Measurements from ENCODE around the gene HNRNPUL1. TPM values are rescaled to one million over a fixed set of nuclear protein-coding genes. Genes with fewer than 3 reads are reported as not detected.

The HNRNPUL1 gene
- total and polyA plus RNA-seq, 9 of the 15 experiments (the other 6 are each of a cell fraction or from before 2014, with no cell fraction given): 7.3 to 211 (median 85.0) TPM

DNA sequence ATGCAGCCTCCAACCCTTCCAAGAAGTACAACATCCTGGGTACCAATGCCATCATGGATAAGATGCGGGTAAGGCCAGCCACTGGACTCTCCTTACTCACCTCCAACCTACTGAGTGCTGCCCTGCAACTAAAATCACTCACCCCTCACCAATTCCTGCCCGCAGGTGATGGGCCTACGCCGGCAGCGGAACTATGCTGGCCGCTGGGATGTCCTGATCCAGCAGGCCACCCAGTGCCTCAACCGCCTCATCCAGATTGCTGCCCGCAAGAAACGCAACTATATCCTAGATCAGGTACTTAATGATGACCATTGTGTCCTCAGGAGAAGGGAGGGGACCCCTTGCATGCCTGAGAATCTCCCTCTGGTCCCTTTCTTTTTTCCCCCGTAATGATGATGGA, 30.2 kb downstream of the HNRNPUL1 start (continued):
- TF ChIP-seq, protein P1, sequence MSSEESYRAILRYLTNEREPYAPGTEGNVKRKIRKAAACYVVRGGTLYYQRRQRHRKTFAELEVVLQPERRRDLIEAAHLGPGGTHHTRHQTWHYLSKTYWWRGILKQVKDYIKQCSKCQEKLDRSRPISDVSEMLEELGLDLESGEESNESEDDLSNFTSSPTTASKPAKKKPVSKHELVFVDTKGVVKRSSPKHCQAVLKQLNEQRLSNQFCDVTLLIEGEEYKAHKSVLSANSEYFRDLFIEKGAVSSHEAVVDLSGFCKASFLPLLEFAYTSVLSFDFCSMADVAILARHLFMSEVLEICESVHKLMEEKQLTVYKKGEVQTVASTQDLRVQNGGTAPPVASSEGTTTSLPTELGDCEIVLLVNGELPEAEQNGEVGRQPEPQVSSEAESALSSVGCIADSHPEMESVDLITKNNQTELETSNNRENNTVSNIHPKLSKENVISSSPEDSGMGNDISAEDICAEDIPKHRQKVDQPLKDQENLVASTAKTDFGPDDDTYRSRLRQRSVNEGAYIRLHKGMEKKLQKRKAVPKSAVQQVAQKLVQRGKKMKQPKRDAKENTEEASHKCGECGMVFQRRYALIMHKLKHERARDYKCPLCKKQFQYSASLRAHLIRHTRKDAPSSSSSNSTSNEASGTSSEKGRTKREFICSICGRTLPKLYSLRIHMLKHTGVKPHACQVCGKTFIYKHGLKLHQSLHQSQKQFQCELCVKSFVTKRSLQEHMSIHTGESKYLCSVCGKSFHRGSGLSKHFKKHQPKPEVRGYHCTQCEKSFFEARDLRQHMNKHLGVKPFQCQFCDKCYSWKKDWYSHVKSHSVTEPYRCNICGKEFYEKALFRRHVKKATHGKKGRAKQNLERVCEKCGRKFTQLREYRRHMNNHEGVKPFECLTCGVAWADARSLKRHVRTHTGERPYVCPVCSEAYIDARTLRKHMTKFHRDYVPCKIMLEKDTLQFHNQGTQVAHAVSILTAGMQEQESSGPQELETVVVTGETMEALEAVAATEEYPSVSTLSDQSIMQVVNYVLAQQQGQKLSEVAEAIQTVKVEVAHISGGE (CRISPR knock-in tag; IDR thresholded peaks at IDR 0.05): no peak
- no peak for TF ChIP-seq KDM1A (IDR thresholded peaks at IDR 0.05)
- no peak for TF ChIP-seq HNRNPLL (IDR thresholded peaks at IDR 0.05; ENCODE audit: low read depth, low read length, poor library complexity, severe bottlenecking)
- TF ChIP-seq, protein P2, sequence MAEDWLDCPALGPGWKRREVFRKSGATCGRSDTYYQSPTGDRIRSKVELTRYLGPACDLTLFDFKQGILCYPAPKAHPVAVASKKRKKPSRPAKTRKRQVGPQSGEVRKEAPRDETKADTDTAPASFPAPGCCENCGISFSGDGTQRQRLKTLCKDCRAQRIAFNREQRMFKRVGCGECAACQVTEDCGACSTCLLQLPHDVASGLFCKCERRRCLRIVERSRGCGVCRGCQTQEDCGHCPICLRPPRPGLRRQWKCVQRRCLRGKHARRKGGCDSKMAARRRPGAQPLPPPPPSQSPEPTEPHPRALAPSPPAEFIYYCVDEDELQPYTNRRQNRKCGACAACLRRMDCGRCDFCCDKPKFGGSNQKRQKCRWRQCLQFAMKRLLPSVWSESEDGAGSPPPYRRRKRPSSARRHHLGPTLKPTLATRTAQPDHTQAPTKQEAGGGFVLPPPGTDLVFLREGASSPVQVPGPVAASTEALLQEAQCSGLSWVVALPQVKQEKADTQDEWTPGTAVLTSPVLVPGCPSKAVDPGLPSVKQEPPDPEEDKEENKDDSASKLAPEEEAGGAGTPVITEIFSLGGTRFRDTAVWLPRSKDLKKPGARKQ (CRISPR knock-in tag; IDR thresholded peaks at IDR 0.05): no peak
- TF ChIP-seq, protein P3, sequence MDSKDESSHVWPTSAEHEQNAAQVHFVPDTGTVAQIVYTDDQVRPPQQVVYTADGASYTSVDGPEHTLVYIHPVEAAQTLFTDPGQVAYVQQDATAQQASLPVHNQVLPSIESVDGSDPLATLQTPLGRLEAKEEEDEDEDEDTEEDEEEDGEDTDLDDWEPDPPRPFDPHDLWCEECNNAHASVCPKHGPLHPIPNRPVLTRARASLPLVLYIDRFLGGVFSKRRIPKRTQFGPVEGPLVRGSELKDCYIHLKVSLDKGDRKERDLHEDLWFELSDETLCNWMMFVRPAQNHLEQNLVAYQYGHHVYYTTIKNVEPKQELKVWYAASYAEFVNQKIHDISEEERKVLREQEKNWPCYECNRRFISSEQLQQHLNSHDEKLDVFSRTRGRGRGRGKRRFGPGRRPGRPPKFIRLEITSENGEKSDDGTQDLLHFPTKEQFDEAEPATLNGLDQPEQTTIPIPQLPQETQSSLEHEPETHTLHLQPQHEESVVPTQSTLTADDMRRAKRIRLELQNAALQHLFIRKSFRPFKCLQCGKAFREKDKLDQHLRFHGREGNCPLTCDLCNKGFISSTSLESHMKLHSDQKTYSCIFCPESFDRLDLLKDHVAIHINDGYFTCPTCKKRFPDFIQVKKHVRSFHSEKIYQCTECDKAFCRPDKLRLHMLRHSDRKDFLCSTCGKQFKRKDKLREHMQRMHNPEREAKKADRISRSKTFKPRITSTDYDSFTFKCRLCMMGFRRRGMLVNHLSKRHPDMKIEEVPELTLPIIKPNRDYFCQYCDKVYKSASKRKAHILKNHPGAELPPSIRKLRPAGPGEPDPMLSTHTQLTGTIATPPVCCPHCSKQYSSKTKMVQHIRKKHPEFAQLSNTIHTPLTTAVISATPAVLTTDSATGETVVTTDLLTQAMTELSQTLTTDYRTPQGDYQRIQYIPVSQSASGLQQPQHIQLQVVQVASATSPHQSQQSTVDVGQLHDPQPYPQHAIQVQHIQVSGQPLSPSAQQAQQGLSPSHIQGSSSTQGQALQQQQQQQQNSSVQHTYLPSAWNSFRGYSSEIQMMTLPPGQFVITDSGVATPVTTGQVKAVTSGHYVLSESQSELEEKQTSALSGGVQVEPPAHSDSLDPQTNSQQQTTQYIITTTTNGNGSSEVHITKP (IDR thresholded peaks at IDR 0.05; ENCODE audit: partially characterized antibody): no peak
- TF ChIP-seq, protein P4, sequence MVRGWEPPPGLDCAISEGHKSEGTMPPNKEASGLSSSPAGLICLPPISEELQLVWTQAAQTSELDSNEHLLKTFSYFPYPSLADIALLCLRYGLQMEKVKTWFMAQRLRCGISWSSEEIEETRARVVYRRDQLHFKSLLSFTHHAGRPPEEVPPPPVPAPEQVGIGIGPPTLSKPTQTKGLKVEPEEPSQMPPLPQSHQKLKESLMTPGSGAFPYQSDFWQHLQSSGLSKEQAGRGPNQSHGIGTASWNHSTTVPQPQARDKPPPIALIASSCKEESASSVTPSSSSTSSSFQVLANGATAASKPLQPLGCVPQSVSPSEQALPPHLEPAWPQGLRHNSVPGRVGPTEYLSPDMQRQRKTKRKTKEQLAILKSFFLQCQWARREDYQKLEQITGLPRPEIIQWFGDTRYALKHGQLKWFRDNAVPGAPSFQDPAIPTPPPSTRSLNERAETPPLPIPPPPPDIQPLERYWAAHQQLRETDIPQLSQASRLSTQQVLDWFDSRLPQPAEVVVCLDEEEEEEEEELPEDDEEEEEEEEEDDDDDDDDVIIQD (CRISPR knock-in tag; IDR thresholded peaks at IDR 0.05): no peak

All from K562 (cell line).